Measurements from ENCODE around the gene PPDPF.
A peak's percentile ranks its signal among the peaks of the same experiment; 100 is the strongest.

PPDPF gene

GRCh38 chr20:63543733-63544132, 23.2 kb downstream of the PPDPF start:
- no peak overlapping the region for H3K4me3 ChIP-seq (ENCODE audit: low read length)
- no peak for TF ChIP-seq CTCF (IDR thresholded peaks at IDR 0.05; ENCODE audit: insufficient read depth, low read depth, low read length, missing control alignments)
- DNase-seq (ENCODE audit: low read depth): no peak

DNA sequence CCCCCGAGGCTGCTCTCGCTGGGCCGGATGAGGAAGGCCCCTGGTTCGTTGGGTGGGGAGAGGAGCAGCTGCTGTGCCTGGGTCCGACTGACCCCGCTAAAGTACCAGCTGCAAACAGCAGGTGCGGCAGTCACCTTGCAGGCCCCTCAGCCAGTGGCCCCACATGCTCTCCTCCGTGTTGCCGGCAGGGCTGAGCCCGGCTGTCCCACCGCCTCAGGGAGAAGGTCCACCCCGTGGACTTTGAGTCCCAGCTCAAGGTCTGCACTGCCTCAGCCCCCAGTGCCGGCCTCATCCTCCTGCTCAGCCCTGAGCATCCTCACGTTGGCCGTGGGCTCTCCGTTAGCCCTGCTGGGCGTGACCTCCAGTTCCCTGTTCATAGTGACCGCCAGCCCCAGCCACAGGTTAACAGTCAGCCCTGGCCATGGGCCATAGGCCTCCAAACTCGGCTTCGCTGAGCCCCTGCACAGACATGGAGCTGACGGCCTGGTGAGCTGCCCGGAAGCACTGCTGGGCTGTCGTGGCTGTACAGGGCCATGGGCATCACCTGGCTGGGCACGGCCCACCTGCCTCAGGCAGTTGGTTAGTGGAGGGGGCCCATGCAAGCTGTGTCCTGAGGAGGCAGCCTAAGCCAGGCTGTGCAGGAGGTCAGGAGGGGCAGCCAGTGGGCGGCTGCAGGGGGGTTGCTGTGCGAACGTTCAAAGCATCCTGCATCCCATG, 23.8 kb downstream of the PPDPF start:
- no peak for DNase-seq (ENCODE audit: low read depth)
- no peak for TF ChIP-seq CTCF (IDR thresholded peaks at IDR 0.05; ENCODE audit: insufficient read depth, low read depth, low read length, missing control alignments)
- H3K4me3 ChIP-seq (ENCODE audit: low read length): no peak overlapping the region

DNA sequence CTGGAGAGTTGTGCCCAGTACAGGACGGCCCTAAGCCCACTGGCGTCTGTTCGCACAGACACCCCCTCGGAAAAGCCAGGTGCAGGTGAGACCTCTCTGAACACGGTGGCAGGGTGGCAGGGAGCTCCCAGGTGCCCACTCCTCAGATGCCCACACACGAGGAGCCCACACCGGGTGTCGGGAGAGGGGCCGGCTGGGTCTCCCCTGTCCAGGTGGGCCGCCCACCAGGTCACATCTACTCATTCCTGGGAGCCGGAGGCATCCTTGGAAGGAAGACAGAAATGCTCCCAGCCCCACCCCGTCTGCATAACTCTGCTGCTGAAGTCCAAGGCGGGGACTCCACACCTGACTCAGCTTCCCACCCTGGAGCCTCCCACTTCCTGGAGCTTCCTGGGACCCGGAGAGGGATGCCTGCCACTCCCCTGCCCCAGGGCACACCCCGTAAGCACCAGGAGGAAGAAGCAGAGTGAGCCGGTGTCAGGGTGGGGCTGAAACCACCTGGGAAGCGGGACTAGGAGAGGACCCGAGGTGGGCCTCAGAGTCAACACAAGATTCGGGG, 24.5 kb downstream of the PPDPF start:
- no peak for TF ChIP-seq CTCF (IDR thresholded peaks at IDR 0.05; ENCODE audit: insufficient read depth, low read depth, low read length, missing control alignments)
- no peak overlapping the region for H3K4me3 ChIP-seq (ENCODE audit: low read length)
- DNase-seq (ENCODE audit: low read depth): peak; percentile 92

DNA sequence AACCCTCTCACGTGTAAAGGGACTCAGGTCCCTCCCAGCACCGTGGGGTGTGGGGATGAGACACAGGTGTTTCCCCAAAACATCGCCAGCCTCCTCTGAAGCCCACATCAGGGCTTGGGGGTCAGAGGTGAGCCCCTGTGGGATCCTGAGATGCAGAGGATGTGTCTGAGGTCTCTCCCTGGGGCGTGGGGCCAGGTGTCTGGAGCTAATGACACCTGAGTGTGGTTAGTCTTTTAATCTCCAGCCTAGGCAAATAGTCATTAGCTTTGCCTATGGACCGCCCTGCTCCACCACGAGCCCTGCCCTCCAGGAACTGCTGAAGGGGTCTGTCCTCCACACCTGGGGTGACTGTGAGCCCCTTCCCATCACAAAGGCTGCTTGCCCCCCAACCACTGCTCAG, 25.2 kb downstream of the PPDPF start:
- no peak overlapping the region for H3K4me3 ChIP-seq (ENCODE audit: low read length)
- no peak for DNase-seq (ENCODE audit: low read depth)
- no peak for TF ChIP-seq CTCF (IDR thresholded peaks at IDR 0.05; ENCODE audit: insufficient read depth, low read depth, low read length, missing control alignments)

DNA sequence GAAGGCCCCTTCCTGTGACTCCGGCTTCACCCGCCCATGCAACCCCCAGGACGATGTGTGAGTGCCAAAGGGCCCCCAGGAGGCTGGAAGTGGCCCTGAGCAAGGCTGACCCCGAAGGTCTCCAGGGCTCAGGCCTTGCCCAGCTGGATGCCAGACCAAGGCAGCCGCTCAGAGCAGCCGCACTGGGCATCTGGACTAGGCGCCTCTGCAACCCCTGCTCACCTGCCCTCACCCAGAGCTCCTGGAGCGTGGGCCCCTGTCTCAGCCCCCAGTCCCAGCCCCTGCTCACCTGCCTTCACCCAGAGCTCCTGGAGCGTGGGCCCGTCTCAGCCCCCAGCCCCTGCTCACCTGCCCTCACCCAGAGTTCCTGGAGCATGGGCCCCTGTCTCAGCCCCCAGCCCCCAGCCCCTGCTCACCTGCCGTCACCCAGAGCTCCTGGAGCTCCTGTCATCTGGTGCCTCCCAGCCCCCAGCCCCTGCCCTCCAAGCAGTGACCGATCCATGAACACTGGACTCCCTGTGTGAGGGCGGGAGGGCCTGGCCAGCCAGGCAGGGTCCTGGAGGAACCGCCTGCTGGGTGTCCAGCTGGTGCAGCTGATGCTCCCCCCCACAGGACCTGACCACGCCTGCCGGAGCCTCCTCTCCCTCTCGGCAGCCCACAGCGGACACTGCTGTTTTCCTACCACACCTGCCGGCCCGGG, 25.8 kb downstream of the PPDPF start:
- TF ChIP-seq CTCF (IDR thresholded peaks at IDR 0.05; ENCODE audit: insufficient read depth, low read depth, low read length, missing control alignments): no peak
- no peak overlapping the region for H3K4me3 ChIP-seq (ENCODE audit: low read length)
- DNase-seq (ENCODE audit: low read depth): no peak

GRCh38 chr20:63546956-63547724, 26.6 kb downstream of the PPDPF start:
- TF ChIP-seq CTCF (IDR thresholded peaks at IDR 0.05; ENCODE audit: insufficient read depth, low read depth, low read length, missing control alignments): no peak
- H3K4me3 ChIP-seq (ENCODE audit: low read length): no peak overlapping the region
- DNase-seq (ENCODE audit: low read depth): no peak

All from epithelial cell of esophagus (primary cell).